ENCODE measurements around the gene TRAF6. TPM values are rescaled to one million over a fixed set of nuclear protein-coding genes. Genes with fewer than 3 reads are reported as not detected.
"Not testable (repeated sequence)": the region's sequence is repeated elsewhere in the genome, so short reads cannot be mapped to it uniquely, and the experiment has no call there.

Gene TRAF6
- 1 to 10 TPM; 8.3 to 8.7 TPM for total RNA-seq

- CTCF ChIA-PET, result interaction anchor here (0.6 to 3.2 kb wide), 16 partner anchors 10 to 890 kb away, joined by 3 to 18 read pairs (median 3); partner anchors contain the start of gene PRR5L
- intact Hi-C loops (cut with micrococcal nuclease), result loop anchor here (1.0 to 10.0 kb wide), 7 partner anchors 18 to 848 kb away; partner anchors contain the start of genes COMMD9, LDLRAD3 and TRIM44
- H3K4me3 Mint-ChIP-seq, result peak within 1 kb of the TSS; percentile 97
- peak within 1 kb of the TSS; percentile 90 for H3K27ac Mint-ChIP-seq
- H3K36me3 Mint-ChIP-seq (ENCODE audit: low read depth), result no peaks in the 10 kb centered on the region
- peaks cover 30% of the 10 kb centered on the region for H3K4me1 Mint-ChIP-seq (ENCODE audit: low read depth)
- peaks cover 3% of the 10 kb centered on the region for H3K9me3 Mint-ChIP-seq
- no peaks in the 10 kb centered on the region for H3K27me3 Mint-ChIP-seq (ENCODE audit: low read depth)
- peak; percentile 91 for DNase-seq
Observed at GRCh38 chr11:36509694-36510593, at the start of gene TRAF6. Gene TRAF6, minus strand, starts transcription at chr11:36510272. Its CDS starts 8,757 bp downstream, at chr11:36501515.

GRCh38 chr11:36558571-36559413, 48.7 kb upstream of the TRAF6 start:
- CTCF ChIA-PET, result no interaction called here
- peak overlapping the region; percentile 8 for H3K4me3 Mint-ChIP-seq
- H3K36me3 Mint-ChIP-seq (ENCODE audit: low read depth), result peaks cover 1% of the 10 kb centered on the region
- H3K4me1 Mint-ChIP-seq (ENCODE audit: low read depth), result peaks cover 13% of the 10 kb centered on the region
- intact Hi-C loops (cut with micrococcal nuclease), result no loop called here
- peaks cover 2% of the 10 kb centered on the region for H3K27me3 Mint-ChIP-seq (ENCODE audit: low read depth)
- DNase-seq, result no peak
- no peak overlapping the region for H3K27ac Mint-ChIP-seq
- peaks cover 11% of the 10 kb centered on the region for H3K9me3 Mint-ChIP-seq

- H3K27me3 Mint-ChIP-seq (ENCODE audit: low read depth), result peaks cover 2% of the 10 kb centered on the region
- peaks cover 1% of the 10 kb centered on the region for H3K36me3 Mint-ChIP-seq (ENCODE audit: low read depth)
- H3K9me3 Mint-ChIP-seq, result peaks cover 11% of the 10 kb centered on the region
- DNase-seq, result no peak
- no peak overlapping the region for H3K27ac Mint-ChIP-seq
- no peak overlapping the region for H3K4me3 Mint-ChIP-seq
- CTCF ChIA-PET, result no interaction called here
- H3K4me1 Mint-ChIP-seq (ENCODE audit: low read depth), result peaks cover 13% of the 10 kb centered on the region
- intact Hi-C loops (cut with micrococcal nuclease), result no loop called here
Observed at GRCh38 chr11:36557991-36558390, 47.9 kb upstream of the TRAF6 start.

GRCh38 chr11:36557390-36557789, 47.3 kb upstream of the TRAF6 start:
- H3K27ac Mint-ChIP-seq; H3K27me3 Mint-ChIP-seq (ENCODE audit: low read depth); H3K4me3 Mint-ChIP-seq; intact Hi-C loops (cut with micrococcal nuclease); CTCF ChIA-PET; H3K36me3 Mint-ChIP-seq (ENCODE audit: low read depth); DNase-seq: not testable (repeated sequence)
- peaks cover 13% of the 10 kb centered on the region for H3K4me1 Mint-ChIP-seq (ENCODE audit: low read depth)
- H3K9me3 Mint-ChIP-seq, result peaks cover 11% of the 10 kb centered on the region

GRCh38 chr11:36550385-36551115, 40.5 kb upstream of the TRAF6 start:
- H3K27ac Mint-ChIP-seq, result no peak overlapping the region
- intact Hi-C loops (cut with micrococcal nuclease), result no loop called here
- H3K4me1 Mint-ChIP-seq (ENCODE audit: low read depth), result no peaks in the 10 kb centered on the region
- CTCF ChIA-PET, result no interaction called here
- DNase-seq, result no peak
- H3K27me3 Mint-ChIP-seq (ENCODE audit: low read depth), result peaks cover 12% of the 10 kb centered on the region
- H3K36me3 Mint-ChIP-seq (ENCODE audit: low read depth), result no peaks in the 10 kb centered on the region
- H3K4me3 Mint-ChIP-seq, result no peak overlapping the region
- H3K9me3 Mint-ChIP-seq, result peaks cover 2% of the 10 kb centered on the region

- no peaks in the 10 kb centered on the region for H3K9me3 Mint-ChIP-seq
- no peaks in the 10 kb centered on the region for H3K36me3 Mint-ChIP-seq (ENCODE audit: low read depth)
- no peaks in the 10 kb centered on the region for H3K4me1 Mint-ChIP-seq (ENCODE audit: low read depth)
- CTCF ChIA-PET, result interaction anchor here (0.5 to 0.7 kb wide), 3 partner anchors 17 to 386 kb away, joined by 3 to 5 read pairs (median 3); no protein-coding TSS in a partner anchor
- DNase-seq, result peak; percentile 54
- H3K4me3 Mint-ChIP-seq, result no peak overlapping the region
- intact Hi-C loops (cut with micrococcal nuclease), result no loop called here
- peaks cover 18% of the 10 kb centered on the region for H3K27me3 Mint-ChIP-seq (ENCODE audit: low read depth)
- H3K27ac Mint-ChIP-seq, result no peak overlapping the region
Observed at GRCh38 chr11:36540998-36541397, 30.9 kb upstream of the TRAF6 start.

- CTCF ChIA-PET, result no interaction called here
- Mint-ChIP-seq H3K9me3 (no peaks in the 10 kb centered on the region), H3K4me3 (no peak overlapping the region), H3K27me3 (ENCODE audit: low read depth) (peaks cover 3% of the 10 kb centered on the region), H3K4me1 (ENCODE audit: low read depth) (no peaks in the 10 kb centered on the region), H3K36me3 (ENCODE audit: low read depth) (no peaks in the 10 kb centered on the region), H3K27ac (no peak overlapping the region)
- DNase-seq, result no peak
- intact Hi-C loops (cut with micrococcal nuclease), result no loop called here
Observed at GRCh38 chr11:36534276-36534840, 24.3 kb upstream of the TRAF6 start.

- intact Hi-C loops (cut with micrococcal nuclease), result no loop called here
- Mint-ChIP-seq H3K9me3 (no peaks in the 10 kb centered on the region), H3K27ac (no peak overlapping the region), H3K27me3 (ENCODE audit: low read depth) (peaks cover 10% of the 10 kb centered on the region), H3K4me1 (ENCODE audit: low read depth) (no peaks in the 10 kb centered on the region), H3K36me3 (ENCODE audit: low read depth) (no peaks in the 10 kb centered on the region), H3K4me3 (no peak overlapping the region)
- CTCF ChIA-PET, result interaction anchor here (0.6 kb wide), 1 partner anchor 27 kb away, joined by 4 read pairs; no protein-coding TSS in a partner anchor
- no peak for DNase-seq
Observed at GRCh38 chr11:36532941-36533601, 23.0 kb upstream of the TRAF6 start.

- peaks cover 14% of the 10 kb centered on the region for H3K27me3 Mint-ChIP-seq (ENCODE audit: low read depth)
- H3K4me3 Mint-ChIP-seq, result no peak overlapping the region
- H3K27ac Mint-ChIP-seq, result no peak overlapping the region
- no peaks in the 10 kb centered on the region for H3K4me1 Mint-ChIP-seq (ENCODE audit: low read depth)
- no peaks in the 10 kb centered on the region for H3K9me3 Mint-ChIP-seq
- intact Hi-C loops (cut with micrococcal nuclease), result no loop called here
- CTCF ChIA-PET, result no interaction called here
- no peak for DNase-seq
- H3K36me3 Mint-ChIP-seq (ENCODE audit: low read depth), result no peaks in the 10 kb centered on the region
Observed at GRCh38 chr11:36530840-36531239, 20.8 kb upstream of the TRAF6 start.

- no peak for DNase-seq
- Mint-ChIP-seq H3K27ac (no peak overlapping the region), H3K36me3 (ENCODE audit: low read depth) (no peaks in the 10 kb centered on the region), H3K27me3 (ENCODE audit: low read depth) (peaks cover 3% of the 10 kb centered on the region), H3K4me1 (ENCODE audit: low read depth) (peaks cover 8% of the 10 kb centered on the region), H3K9me3 (peaks cover 3% of the 10 kb centered on the region), H3K4me3 (no peak overlapping the region)
- CTCF ChIA-PET, result interaction anchor here (0.6 to 2.0 kb wide), 3 partner anchors 21 to 222 kb away, joined by 5 to 8 read pairs (median 5); no protein-coding TSS in a partner anchor
- intact Hi-C loops (cut with micrococcal nuclease), result no loop called here
Observed at GRCh38 chr11:36513965-36514364, 3.9 kb upstream of the TRAF6 start.

GRCh38 chr11:36512016-36512415, 1.9 kb upstream of the TRAF6 start:
- intact Hi-C loops (cut with micrococcal nuclease), result no loop called here
- CTCF ChIA-PET, result interaction anchor here (0.7 to 0.8 kb wide), 2 partner anchors 34 to 162 kb away, joined by 3 to 4 read pairs; no protein-coding TSS in a partner anchor
- H3K9me3 Mint-ChIP-seq, result peaks cover 3% of the 10 kb centered on the region
- H3K36me3 Mint-ChIP-seq (ENCODE audit: low read depth), result no peaks in the 10 kb centered on the region
- H3K4me1 Mint-ChIP-seq (ENCODE audit: low read depth), result peaks cover 18% of the 10 kb centered on the region
- peaks cover 3% of the 10 kb centered on the region for H3K27me3 Mint-ChIP-seq (ENCODE audit: low read depth)
- H3K27ac Mint-ChIP-seq, result no peak overlapping the region
- DNase-seq, result no peak
- no peak overlapping the region for H3K4me3 Mint-ChIP-seq

Data from activated naive CD4-positive, alpha-beta T cell treated with anti-CD3 and anti-CD28 coated beads for 36 hours (primary cell).